Colonic mucosa (tissue), 4 donors: ENCODE data around the gene DUSP15. TPM values are rescaled to one million over a fixed set of nuclear protein-coding genes. Genes with fewer than 3 reads are reported as not detected.

Experiments
- DNase-seq: peaks from one replicate; pipeline ENCODE4 v3.0.0-alpha.2; 2020
- H3K27ac ChIP-seq: fragments of 200-600 bp; one replicate; pipeline ENCODE4 v1.8.0; 2021
- H3K27me3 ChIP-seq: fragments of 200-600 bp; one replicate; pipeline ENCODE4 v1.8.0; 2021
- H3K36me3 ChIP-seq: fragments of 200-600 bp; one replicate; pipeline ENCODE4 v1.8.0; 2021
- H3K4me1 ChIP-seq: fragments of 200-600 bp; one replicate; pipeline ENCODE4 v1.8.0; 2021; ENCODE audit warnings: mild to moderate bottlenecking
- H3K4me3 ChIP-seq: fragments of 200-600 bp; one replicate; pipeline ENCODE4 v1.8.0; 2021
- H3K9ac ChIP-seq, 2 donors: one replicate each; pipeline ENCODE4 v1.7.0; 2013; ENCODE audit warnings: control low read depth in 2 of 2, low read depth in 2 of 2, low read length in 2 of 2
- H3K9me3 ChIP-seq: fragments of 200-600 bp; one replicate; pipeline ENCODE4 v1.8.0; 2021
- CTCF ChIP-seq: fragments of 200-600 bp; IDR thresholded peaks from one replicate; pipeline ENCODE4 v1.8.0; 2022; ENCODE audit warnings: antibody characterized with exemption, mild to moderate bottlenecking
- intact Hi-C: fragments of 100-400 bp; cut with DNase I; formaldehyde crosslinking; loops from one replicate; pipeline ENCODE4 v1.14.1; 2022
- total RNA-seq, 2 donors: library from RNA; stranded (reverse); fragmentation: NEBNext Ultra II Directional in 1 of 2; extraction: Animal tissue kit (Norgen Biotek cat#: 25700) in 1 of 2; gene quantifications; one replicate each; pipeline ENCODE4 v1.2.1, GENCODE V29; 2021
- donor health status: healthy.
- donor health status: DM: no; HTN: no; CAD: no.
- donor health status: DM: no; HTN: no; CAD: no.

DUSP15 gene
- total RNA-seq, 2 donors from 2014 or later, result 0.59 to 0.74 TPM

GRCh38 chr20:31908424-31908823 lies 38.1 kb upstream of the DUSP15 start:
- Histone ChIP-seq H3K4me1 (no peaks in the 10 kb centered on the region), H3K9me3 (no peaks in the 10 kb centered on the region), H3K27me3 (no peaks in the 10 kb centered on the region), H3K27ac (no peak overlapping the region), H3K4me3 (no peak overlapping the region), H3K9ac (no peak overlapping the region), H3K36me3 (no peaks in the 10 kb centered on the region)
- DNase-seq, result no peak
- TF ChIP-seq CTCF, result no peak
- intact Hi-C loops, result no loop called here

- Histone ChIP-seq H3K36me3 (no peaks in the 10 kb centered on the region), H3K9ac (no peak overlapping the region), H3K4me3 (no peak overlapping the region), H3K27me3 (no peaks in the 10 kb centered on the region), H3K9me3 (no peaks in the 10 kb centered on the region), H3K27ac (no peak overlapping the region), H3K4me1 (no peaks in the 10 kb centered on the region)
- intact Hi-C loops, result no loop called here
- TF ChIP-seq CTCF, result no peak
- no peak for DNase-seq
Measured at GRCh38 chr20:31908016-31908415, 37.7 kb upstream of the DUSP15 start.

GRCh38 chr20:31907046-31907445 lies 36.7 kb upstream of the DUSP15 start:
- H3K9me3 ChIP-seq, result no peaks in the 10 kb centered on the region
- H3K9ac ChIP-seq, result no peak overlapping the region
- no peak for DNase-seq
- intact Hi-C loops, result no loop called here
- no peaks in the 10 kb centered on the region for H3K4me1 ChIP-seq
- H3K27me3 ChIP-seq, result no peaks in the 10 kb centered on the region
- no peak overlapping the region for H3K4me3 ChIP-seq
- H3K36me3 ChIP-seq, result no peaks in the 10 kb centered on the region
- no peak overlapping the region for H3K27ac ChIP-seq
- TF ChIP-seq CTCF, result no peak

GRCh38 chr20:31906001-31906400 lies 35.7 kb upstream of the DUSP15 start:
- Histone ChIP-seq H3K9me3 (no peaks in the 10 kb centered on the region), H3K27me3 (no peaks in the 10 kb centered on the region), H3K9ac (no peak overlapping the region), H3K4me3 (no peak overlapping the region), H3K27ac (no peak overlapping the region), H3K36me3 (no peaks in the 10 kb centered on the region), H3K4me1 (no peaks in the 10 kb centered on the region)
- TF ChIP-seq CTCF, result no peak
- intact Hi-C loops, result no loop called here
- DNase-seq, result no peak

GRCh38 chr20:31903627-31904386 lies 33.5 kb upstream of the DUSP15 start:
- TF ChIP-seq CTCF, result no peak
- no peaks in the 10 kb centered on the region for H3K9me3 ChIP-seq
- intact Hi-C loops, result no loop called here

More at GRCh38 chr20:31903627-31904386, 33.5 kb upstream of the DUSP15 start:
- Histone ChIP-seq H3K4me3 (no peak overlapping the region), H3K27me3 (no peaks in the 10 kb centered on the region), H3K27ac (no peak overlapping the region), H3K9ac (no peak overlapping the region), H3K36me3 (no peaks in the 10 kb centered on the region), H3K4me1 (no peaks in the 10 kb centered on the region)
- no peak for DNase-seq
